HepG2 (cell line): ENCODE results near the gene ADGRB2. TPM values are rescaled to one million over a fixed set of nuclear protein-coding genes. Genes with fewer than 3 reads are reported as not detected.
A peak's percentile ranks its signal among the peaks of the same experiment; 100 is the strongest.

Experiments used
- ARNT2 ChIP-seq: sonication (generic); formaldehyde crosslinking; IDR thresholded peaks from 2 replicates; pipeline ENCODE4 v1.8.0; 2022; ENCODE audit warnings: mild to moderate bottlenecking, low read depth, missing genetic modification reagents, moderate library complexity
- BCLAF1 ChIP-seq: fragments of 450-650 bp; IDR thresholded peaks from 2 replicates; pipeline ENCODE4 v1.6.1; 2017; ENCODE audit warnings: mild to moderate bottlenecking
- FOXK1 ChIP-seq: sonication (generic); formaldehyde crosslinking; IDR thresholded peaks from 2 replicates; pipeline ENCODE4 v1.4.0; 2020; ENCODE audit warnings: low read depth, missing genetic modification reagents, borderline replicate concordance
- GTF3A ChIP-seq: sonication (generic); formaldehyde crosslinking; conservative IDR thresholded peaks from 2 replicates; pipeline ENCODE4 v1.4.0; 2020; ENCODE audit warnings: mild to moderate bottlenecking, missing genetic modification reagents
- IKZF5 ChIP-seq: IDR thresholded peaks from 2 replicates; pipeline ENCODE4 v1.6.1; 2018; ENCODE audit warnings: missing genetic modification reagents, mild to moderate bottlenecking, missing compliant biosample characterization
- KAT8 ChIP-seq: IDR thresholded peaks from 2 replicates; pipeline ENCODE4 v1.6.1; 2016; ENCODE audit warnings: missing genetic modification reagents, missing compliant biosample characterization
- NAIF1 ChIP-seq: sonication (generic); formaldehyde crosslinking; IDR thresholded peaks from 2 replicates; pipeline ENCODE4 v1.5.0; 2020; ENCODE audit warnings: mild to moderate bottlenecking, missing genetic modification reagents, borderline replicate concordance
- PITX1 ChIP-seq: sonication (generic); formaldehyde crosslinking; IDR thresholded peaks from 2 replicates; pipeline ENCODE4 v1.5.1; 2020; ENCODE audit warnings: mild to moderate bottlenecking, missing genetic modification reagents
- RXRB ChIP-seq: IDR thresholded peaks from 2 replicates; pipeline ENCODE4 v1.6.1; 2016; ENCODE audit warnings: borderline replicate concordance, missing genetic modification reagents, missing compliant biosample characterization
- SALL1 ChIP-seq: sonication (generic); formaldehyde crosslinking; IDR thresholded peaks from 2 replicates; pipeline ENCODE4 v1.8.0; 2022; ENCODE audit warnings: mild to moderate bottlenecking, missing genetic modification reagents
- TCF12 ChIP-seq, 2 experiments: fragments of 450-650 bp in 1 of 2; sonication (generic) in 1 of 2; formaldehyde crosslinking in 1 of 2; IDR thresholded peaks; 2 replicates each; pipeline versions ENCODE4 v1.6.1 to v1.8.0; 2017 to 2022; ENCODE audit warnings: antibody characterized with exemption in 1 of 2, mild to moderate bottlenecking in 1 of 2, missing genetic modification reagents in 1 of 2, moderate library complexity in 1 of 2
- ZNF143 ChIP-seq: sonication (generic); formaldehyde crosslinking; IDR thresholded peaks from 2 replicates; pipeline ENCODE4 v1.4.0; 2020; ENCODE audit warnings: missing genetic modification reagents
- ZNF343 ChIP-seq: sonication (generic); formaldehyde crosslinking; IDR thresholded peaks from 2 replicates; pipeline ENCODE4 v1.4.0; 2020; ENCODE audit warnings: mild to moderate bottlenecking, missing genetic modification reagents
- ZNF460 ChIP-seq: sonication (generic); formaldehyde crosslinking; IDR thresholded peaks from 2 replicates; pipeline ENCODE4 v1.5.1; 2020; ENCODE audit warnings: missing genetic modification reagents, mild to moderate bottlenecking, borderline replicate concordance
- ZNF564 ChIP-seq: sonication (generic); formaldehyde crosslinking; IDR thresholded peaks from 2 replicates; pipeline ENCODE4 v1.8.1; 2023; ENCODE audit warnings: mild to moderate bottlenecking, missing genetic modification reagents
- ZNF605 ChIP-seq: sonication (generic); formaldehyde crosslinking; IDR thresholded peaks from 2 replicates; pipeline ENCODE4 v1.8.0; 2022; ENCODE audit warnings: mild to moderate bottlenecking, missing genetic modification reagents
- ZSCAN31 ChIP-seq: sonication (generic); formaldehyde crosslinking; IDR thresholded peaks from 2 replicates; pipeline ENCODE4 v1.5.0; 2020; ENCODE audit warnings: low read depth, mild to moderate bottlenecking, missing genetic modification reagents
- polyA plus RNA-seq, 8 experiments: library from polyadenylated mRNA; depleted of rRNA in 3 of 8; stranded (reverse) in 7 of 8; unstranded in 1 of 8; fragments of >200 nt; fragmentation: Illumina TruSeq in 4 of 8; extraction: Trizol in 4 of 8; gene quantifications; 2 replicates each; pipeline versions ENCODE4 v1.2.1 to v1.2.3, GENCODE V29; 2011 to 2016; ENCODE audit warnings: low read depth in 4 of 8, missing spikeins in 1 of 8, mixed read lengths in 1 of 8; ENCODE audit not compliant: insufficient read depth in 1 of 8
- total RNA-seq, 5 experiments: library from RNA; depleted of rRNA; stranded (reverse); fragments of >200 nt; fragmentation: Illumina TruSeq; extraction: Trizol; gene quantifications; 2 replicates each; pipeline ENCODE4 v1.2.3, GENCODE V29; 2016; ENCODE audit warnings: low read depth in 1 of 5

Gene ADGRB2
- total and polyA plus RNA-seq, 2 of the 13 experiments (the other 11 are each of a cell fraction or from before 2014, with no cell fraction given): 0.03 to 0.09 TPM

GRCh38 chr1:31715087-31715872 is 48.9 kb downstream of the ADGRB2 start (continued):
- TF ChIP-seq PITX1 (peak; percentile 69), ZNF143 (peak; percentile 32; the same call in 1 of the 2 replicates), ZNF564 (CRISPR knock-in tag) (no peak), ZNF460 (CRISPR knock-in tag) (no peak), ZNF605 (CRISPR knock-in tag) (peak; percentile 90), RXRB (CRISPR knock-in tag) (no peak), ARNT2 (CRISPR knock-in tag) (peak; percentile 58; the same call in 1 of the 2 replicates), TCF12 (IDR thresholded peaks at IDR 0.05) (no peak), TCF12 (CRISPR knock-in tag; IDR thresholded peaks at IDR 0.05) (no peak), NAIF1 (CRISPR knock-in tag) (no peak), BCLAF1 (no peak), SALL1 (CRISPR knock-in tag) (peak; percentile 82), ZNF343 (0 out of 2 replicates have a peak, but pooled peaks have one; percentile 46), IKZF5 (CRISPR knock-in tag) (peak; percentile 70), FOXK1 (CRISPR knock-in tag) (0 out of 2 replicates have a peak, but pooled peaks have one; percentile 9), KAT8 (CRISPR knock-in tag) (peak; percentile 58; the same call in 1 of the 2 replicates), GTF3A (no peak), ZSCAN31 (CRISPR knock-in tag) (no peak)
